Ramos (cell line): Measurements from ENCODE around the gene PAPOLB.
"Not testable (repeated sequence)": the region's sequence is repeated elsewhere in the genome, so short reads cannot be mapped to it uniquely, and the experiment has no call there.

Experiments
- in situ Hi-C: fragments of 300-500 bp; cut with MboI; formaldehyde crosslinking; loops from one replicate; pipeline ENCODE4 v1.14.3; 2022; ENCODE audit warnings: low sequenced_read_pairs; ENCODE audit not compliant: unreplicated experiment

PAPOLB gene

GRCh38 chr7:4861673-4862072, at the start of gene PAPOLB:
Gene PAPOLB, minus strand, starts transcription at chr7:4862030. Its CDS starts 220 bp downstream, at chr7:4861810.
- in situ Hi-C loops: no loop called here

GRCh38 chr7:4911111-4911828, 49.4 kb upstream of the PAPOLB start:
- in situ Hi-C loops: no loop called here

DNA sequence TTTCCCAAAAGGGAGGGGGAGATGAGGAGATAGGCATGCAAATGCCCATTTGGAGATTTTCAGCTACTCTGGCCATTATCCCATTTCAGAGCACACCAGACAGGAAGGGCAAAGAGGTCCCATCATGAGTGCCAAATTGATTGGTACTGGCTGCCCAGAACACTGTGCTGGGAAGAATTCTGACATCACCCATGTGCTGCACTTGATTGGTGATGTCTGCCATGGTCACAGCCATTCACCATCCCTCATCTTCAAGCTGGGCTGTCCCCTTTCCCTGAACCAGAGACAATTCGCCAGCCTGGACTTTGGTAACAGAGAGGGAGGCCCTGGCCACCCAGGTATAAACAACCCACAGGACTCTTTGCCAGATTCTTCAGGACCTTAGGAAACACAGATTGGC, 44.9 kb upstream of the PAPOLB start:
- in situ Hi-C loops: no loop called here

- in situ Hi-C loops: no loop called here
These were observed 43.3 kb upstream of the PAPOLB start for GRCh38 chr7:4905171-4905570.

DNA sequence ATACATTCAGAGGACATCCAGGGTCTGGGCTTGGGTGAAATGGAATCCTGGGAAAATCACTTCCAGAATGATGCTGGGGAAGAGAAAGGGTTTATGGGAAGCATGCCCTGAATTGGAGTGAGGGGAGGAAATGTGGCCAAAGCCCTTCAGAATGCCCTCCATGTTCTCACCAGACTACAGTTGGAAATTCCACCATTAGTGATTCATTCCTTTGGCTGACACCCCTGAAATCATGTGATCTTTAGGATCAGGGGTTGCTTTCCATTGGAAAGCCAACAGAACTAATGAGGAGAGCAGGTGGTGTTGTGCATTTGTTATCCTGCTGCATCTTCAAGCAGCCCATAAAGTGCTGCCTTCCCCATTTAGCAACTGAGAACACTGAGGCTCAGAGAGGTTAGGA, 42.5 kb upstream of the PAPOLB start:
- in situ Hi-C loops: no loop called here

DNA sequence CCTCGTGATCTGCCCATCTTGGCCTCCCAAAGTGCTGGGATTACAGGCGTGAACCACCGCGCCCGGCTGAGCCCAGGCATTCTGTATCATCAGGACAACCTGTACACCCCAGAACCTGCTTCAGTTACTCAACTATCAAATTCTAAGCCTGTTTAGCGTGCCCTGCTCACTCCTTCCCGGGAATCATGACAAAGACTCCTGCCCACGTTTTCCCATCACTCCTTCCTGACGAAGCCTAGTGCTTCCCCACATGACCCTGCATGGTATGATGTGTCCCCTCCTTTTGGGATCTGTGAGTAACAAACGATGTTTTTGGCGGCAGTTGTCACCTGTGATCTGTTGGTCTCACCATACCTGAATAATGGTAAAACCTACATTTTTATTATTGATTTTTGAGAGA, 33.9 kb upstream of the PAPOLB start:
- in situ Hi-C loops: no loop called here

DNA sequence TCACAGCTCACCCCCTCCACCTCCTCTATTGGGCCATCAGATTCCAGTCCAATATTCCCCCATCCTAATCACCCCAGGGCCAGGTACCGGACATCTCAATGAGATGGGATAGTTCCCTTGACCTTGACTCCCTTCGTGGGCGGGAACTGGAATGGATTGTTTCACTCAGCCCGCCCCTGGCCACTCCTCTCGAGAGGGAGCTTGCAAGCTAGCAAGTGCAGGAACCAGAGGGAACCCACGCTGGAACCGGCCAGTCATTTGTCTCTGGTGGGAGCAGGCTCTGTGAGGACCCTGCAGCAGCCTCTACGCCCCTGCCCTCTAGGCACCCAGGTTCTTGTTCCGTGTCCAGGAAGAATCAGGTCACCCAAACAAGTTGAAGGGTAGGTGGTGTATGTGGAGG, 32.7 kb upstream of the PAPOLB start:
- in situ Hi-C loops: no loop called here

GRCh38 chr7:4893929-4894475, 32.2 kb upstream of the PAPOLB start:
- in situ Hi-C loops: no loop called here

DNA sequence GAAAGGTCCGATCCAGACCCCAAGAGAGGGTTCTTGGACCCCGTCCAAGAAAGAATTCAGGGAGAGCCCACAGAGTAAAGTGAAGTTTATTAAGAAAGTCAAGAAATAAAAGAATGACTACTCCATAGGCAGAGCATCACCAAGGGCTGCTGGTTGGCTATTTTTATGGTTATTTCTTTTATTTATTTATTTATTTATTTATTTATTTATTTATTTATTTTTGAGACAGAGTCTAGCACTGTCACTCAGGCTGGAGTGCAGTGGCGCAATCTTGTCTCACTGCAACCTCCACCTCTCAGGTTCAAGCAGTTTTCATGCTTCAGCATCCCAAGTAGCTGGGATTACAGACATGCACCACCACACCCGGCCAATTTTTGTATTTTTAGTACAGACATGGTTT, 31.4 kb upstream of the PAPOLB start:
- in situ Hi-C loops: not testable (repeated sequence)

DNA sequence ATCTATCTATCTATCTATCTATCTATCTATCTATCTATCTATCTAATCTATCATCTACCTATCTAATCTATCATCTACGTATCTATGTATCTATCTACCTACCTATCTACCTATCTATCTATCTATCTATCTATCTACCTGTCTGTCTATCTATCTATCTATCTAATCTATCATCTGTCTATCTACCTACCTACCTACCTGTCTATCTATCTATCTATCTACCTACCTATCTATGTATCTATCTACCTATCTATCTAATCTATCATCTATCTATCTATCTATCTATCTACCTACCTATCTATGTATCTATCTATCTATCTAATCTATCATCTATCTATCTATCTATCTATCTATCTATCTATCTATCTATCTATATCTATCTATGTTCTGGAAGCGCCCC, 29.7 kb upstream of the PAPOLB start:
- in situ Hi-C loops: not testable (repeated sequence)

- in situ Hi-C loops: no loop called here
These were observed 27.9 kb upstream of the PAPOLB start for GRCh38 chr7:4889682-4890081.

- in situ Hi-C loops: no loop called here
These were observed 26.3 kb upstream of the PAPOLB start for GRCh38 chr7:4888161-4888560.

- in situ Hi-C loops: no loop called here
These were observed 24.8 kb upstream of the PAPOLB start for GRCh38 chr7:4886671-4887070.

DNA sequence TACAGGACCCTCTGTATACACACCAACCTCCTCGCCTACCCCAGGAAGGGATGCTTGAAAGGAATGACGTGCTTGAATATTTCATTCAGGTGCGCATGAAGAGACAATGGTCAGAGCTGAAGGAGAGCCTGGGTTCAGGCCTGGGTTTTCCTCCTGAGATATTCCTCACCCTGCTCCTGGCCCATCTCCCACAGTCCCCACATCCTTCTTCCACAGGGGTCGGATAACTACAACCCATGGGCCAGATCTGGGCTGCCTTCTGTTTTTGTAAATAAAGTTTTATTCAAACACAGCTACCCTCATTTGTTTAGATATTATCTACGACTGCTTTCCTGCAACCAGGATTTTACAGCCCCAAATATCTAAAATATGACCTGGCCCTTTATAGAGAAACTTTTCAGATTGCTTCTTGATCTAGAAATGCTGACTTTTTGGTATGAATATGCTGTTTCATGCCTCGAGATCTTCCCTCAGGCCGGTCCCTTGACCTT, 23.5 kb upstream of the PAPOLB start:
- in situ Hi-C loops: no loop called here

- in situ Hi-C loops: no loop called here
These were observed 22.3 kb upstream of the PAPOLB start for GRCh38 chr7:4884164-4884563.

- in situ Hi-C loops: no loop called here
These were observed 21.7 kb upstream of the PAPOLB start, which contains the start of gene RADIL for GRCh38 chr7:4883372-4884144. Gene RADIL, minus strand, starts transcription at chr7:4883716. Its CDS starts 5,577 bp downstream, at chr7:4878139.

DNA sequence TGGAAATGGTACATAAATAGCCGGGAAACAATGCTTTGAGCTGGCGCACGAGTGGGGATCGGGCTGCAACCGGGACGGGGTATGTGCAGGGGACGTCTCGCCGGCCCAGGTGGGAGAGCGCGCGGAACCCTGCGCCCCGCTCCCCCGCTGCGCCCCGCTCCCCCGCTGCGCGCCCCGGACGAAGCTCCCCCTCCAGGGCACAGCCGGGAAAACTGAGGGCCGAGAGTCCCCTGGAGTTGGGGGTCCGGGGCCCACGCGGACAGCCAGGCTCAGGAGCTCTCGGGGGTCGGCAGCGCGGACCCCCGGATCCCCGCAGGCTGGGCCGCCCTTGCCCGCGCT, 21.2 kb upstream of the PAPOLB start:
- in situ Hi-C loops: no loop called here

- in situ Hi-C loops: no loop called here
These were observed 20.6 kb upstream of the PAPOLB start for GRCh38 chr7:4882169-4883032.

- in situ Hi-C loops: no loop called here
These were observed 18.4 kb upstream of the PAPOLB start for GRCh38 chr7:4880218-4880617.

DNA sequence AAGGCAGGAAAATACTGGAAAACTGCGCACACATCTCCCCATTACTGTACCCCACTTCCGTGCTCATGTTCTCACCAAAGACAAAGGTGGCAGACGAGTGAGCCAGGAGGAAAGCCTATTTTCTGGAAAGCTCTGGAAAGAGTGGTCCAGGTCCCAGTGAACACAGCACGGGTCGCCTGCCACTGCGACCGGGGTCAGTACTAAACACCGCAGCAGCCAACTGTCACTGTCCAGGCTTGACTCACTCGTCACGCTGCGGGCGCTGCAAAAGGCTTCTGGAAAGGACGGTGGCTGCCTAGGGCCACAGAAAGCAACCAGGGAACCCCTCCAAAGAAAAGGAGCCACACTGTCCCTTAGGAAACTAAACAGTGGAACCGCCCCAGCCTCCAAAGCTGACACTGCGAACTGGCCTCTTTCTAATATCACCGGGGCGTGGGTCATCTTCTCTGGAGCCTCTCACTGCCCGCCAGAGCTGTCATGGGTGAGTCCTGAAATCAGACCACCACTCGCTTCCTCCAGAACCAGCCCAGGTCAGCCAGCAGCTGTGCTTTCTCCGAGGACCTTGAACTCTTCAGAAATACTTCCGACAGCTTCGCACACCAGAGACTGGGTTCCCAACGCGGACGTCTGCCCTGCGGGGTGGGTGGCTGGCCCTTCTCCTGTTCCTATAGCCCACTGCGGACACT, 17.7 kb upstream of the PAPOLB start:
- in situ Hi-C loops: no loop called here
